DLD1 (cell line): ENCODE measurements around the gene ZNF365.
"Not testable (repeated sequence)": the region's sequence is repeated elsewhere in the genome, so short reads cannot be mapped to it uniquely, and the experiment has no call there.

Source experiments
- in situ Hi-C: cut with HindIII; loops from 2 replicates; pipeline ENCODE4 v1.10.0; 2017; ENCODE audit warnings: low sequenced_read_pairs

The ZNF365 gene

GRCh38 chr10:62377026-62377415 lies 2.9 kb downstream of the ZNF365 start:
- in situ Hi-C loops = no loop called here

- in situ Hi-C loops = no loop called here
Measured at GRCh38 chr10:62377966-62378365, 3.8 kb downstream of the ZNF365 start.

GRCh38 chr10:62378877-62379276 lies 4.7 kb downstream of the ZNF365 start:
- in situ Hi-C loops = not testable (repeated sequence)

- in situ Hi-C loops = no loop called here
Measured at GRCh38 chr10:62379394-62379793, 5.2 kb downstream of the ZNF365 start.

GRCh38 chr10:62380016-62380415 lies 5.8 kb downstream of the ZNF365 start:
- in situ Hi-C loops = no loop called here

GRCh38 chr10:62381385-62382102 lies 7.4 kb downstream of the ZNF365 start:
- in situ Hi-C loops = no loop called here

GRCh38 chr10:62382831-62383230 lies 8.7 kb downstream of the ZNF365 start:
- in situ Hi-C loops = no loop called here

- in situ Hi-C loops = no loop called here
Measured at GRCh38 chr10:62384057-62384446, 9.9 kb downstream of the ZNF365 start.

GRCh38 chr10:62384447-62385081 lies 10.4 kb downstream of the ZNF365 start:
- in situ Hi-C loops = no loop called here

- in situ Hi-C loops = no loop called here
Measured at GRCh38 chr10:62386356-62387320, 12.5 kb downstream of the ZNF365 start.

- in situ Hi-C loops = no loop called here
Measured at GRCh38 chr10:62388328-62388727, 14.2 kb downstream of the ZNF365 start.

GRCh38 chr10:62390497-62391176 lies 16.5 kb downstream of the ZNF365 start:
- in situ Hi-C loops = no loop called here

GRCh38 chr10:62393237-62393636 lies 19.1 kb downstream of the ZNF365 start:
- in situ Hi-C loops = no loop called here

GRCh38 chr10:62394556-62395018 lies 20.4 kb downstream of the ZNF365 start:
- in situ Hi-C loops = no loop called here

- in situ Hi-C loops = no loop called here
Measured at GRCh38 chr10:62395892-62396291, 21.7 kb downstream of the ZNF365 start.

- in situ Hi-C loops = no loop called here
Measured at GRCh38 chr10:62396864-62397263, 22.7 kb downstream of the ZNF365 start.

GRCh38 chr10:62399211-62399610 lies 25.0 kb downstream of the ZNF365 start:
- in situ Hi-C loops = no loop called here

GRCh38 chr10:62402508-62402907 lies 28.3 kb downstream of the ZNF365 start:
- in situ Hi-C loops = no loop called here

GRCh38 chr10:62410528-62410927 lies 36.4 kb downstream of the ZNF365 start:
- in situ Hi-C loops = not testable (repeated sequence)

GRCh38 chr10:62410934-62411333 lies 36.8 kb downstream of the ZNF365 start:
- in situ Hi-C loops = not testable (repeated sequence)

- in situ Hi-C loops = no loop called here
Measured at GRCh38 chr10:62413048-62413447, 38.9 kb downstream of the ZNF365 start.
